Measurements from ENCODE around the gene ZNF771. TPM values are rescaled to one million over a fixed set of nuclear protein-coding genes. Genes with fewer than 3 reads are reported as not detected.
"Not testable (repeated sequence)": the region's sequence is repeated elsewhere in the genome, so short reads cannot be mapped to it uniquely, and the experiment has no call there.

ZNF771 gene
- polyA plus RNA-seq, 4 donors: 5.5 to 12.5 (median 6.9) TPM

DNA sequence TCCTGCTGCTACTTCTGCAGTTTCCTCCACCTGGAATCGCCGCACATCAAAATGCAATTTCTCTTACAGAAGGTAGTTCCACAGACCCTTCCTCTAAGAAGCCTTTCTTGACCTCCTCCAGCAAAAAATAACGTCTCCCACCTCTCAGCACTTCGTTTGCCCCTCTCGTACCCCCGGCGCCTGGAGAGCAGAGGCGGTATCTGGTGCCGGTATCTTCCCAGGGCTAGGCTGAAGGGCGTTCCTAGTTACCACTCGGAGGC is 21.9 kb downstream of the ZNF771 start:
- no peak for DNase-seq (ENCODE audit: low read depth in 4 of 4, low spot score in 2 of 4)

DNA sequence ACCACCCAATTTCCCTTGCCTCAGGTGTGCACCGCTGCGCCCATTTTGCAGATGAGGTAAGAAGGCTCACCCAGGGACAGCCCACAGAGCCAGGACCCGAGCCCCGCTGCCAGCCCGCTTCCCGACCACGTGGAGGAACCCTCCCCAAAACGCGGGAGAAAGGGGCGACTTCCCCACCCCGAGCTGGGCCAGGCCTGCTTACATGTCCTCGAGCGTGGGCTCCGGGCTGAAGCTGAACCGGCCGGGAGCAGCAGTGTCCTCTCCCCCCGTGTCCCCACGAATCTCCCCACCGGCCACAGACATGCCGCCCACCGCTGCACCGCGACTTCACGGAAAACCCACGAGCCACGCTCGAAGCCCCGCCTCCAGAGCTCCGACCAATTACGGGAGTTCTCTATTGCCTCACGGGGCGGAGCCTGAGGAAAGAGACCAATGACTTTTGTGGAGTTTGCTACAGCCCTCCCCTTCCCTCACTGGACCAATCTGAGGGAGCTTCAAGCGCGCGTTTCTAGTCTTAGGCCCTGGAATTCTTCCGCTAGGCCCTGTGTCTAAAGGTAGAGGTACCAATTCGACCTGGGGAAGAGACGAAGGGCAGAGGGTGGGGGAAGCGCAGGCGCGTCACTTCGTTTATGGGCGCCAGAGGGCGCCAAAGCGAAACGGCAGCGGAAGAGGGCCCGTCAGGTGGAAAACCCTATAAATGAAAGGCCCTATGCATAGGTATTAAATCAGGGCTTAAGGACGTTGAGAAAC is 22.4 kb downstream of the ZNF771 start, which contains the start of gene DCTPP1:
TSS of gene DCTPP1 (minus strand) at position 353 of the 750 bp plus-strand sequence. CDS start at position 303, 50 bp downstream.
- peak; percentile 91 to 98 (median 94) for DNase-seq (ENCODE audit: low read depth in 4 of 4, low spot score in 2 of 4)

DNA sequence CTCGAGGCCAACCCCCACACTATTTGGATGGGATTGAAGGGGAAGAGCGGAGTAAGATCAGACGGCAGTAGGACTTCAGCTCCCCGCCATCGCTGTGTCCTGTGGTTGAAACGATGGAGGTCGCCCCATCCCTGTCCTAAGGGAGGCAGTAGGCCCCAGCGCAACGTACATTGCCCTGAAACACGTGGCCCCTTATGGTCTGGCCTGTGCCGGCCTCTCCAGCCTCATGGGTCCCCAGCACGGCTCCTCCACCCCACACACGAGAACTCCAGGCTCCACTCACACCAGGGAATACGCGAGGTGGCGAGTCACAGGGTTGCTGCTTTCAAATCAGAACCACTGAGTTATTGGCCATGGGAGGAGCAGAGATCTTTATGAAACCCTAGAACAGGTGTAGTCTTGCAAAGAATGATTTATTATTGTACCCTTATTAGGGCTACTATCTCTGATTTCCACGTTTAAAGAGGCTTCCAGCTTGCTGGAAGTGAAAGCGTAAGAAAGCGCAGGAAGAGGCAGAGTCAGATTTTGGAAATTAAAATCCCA is 23.1 kb downstream of the ZNF771 start:
- DNase-seq (ENCODE audit: low read depth in 4 of 4, low spot score in 2 of 4): no peak

DNA sequence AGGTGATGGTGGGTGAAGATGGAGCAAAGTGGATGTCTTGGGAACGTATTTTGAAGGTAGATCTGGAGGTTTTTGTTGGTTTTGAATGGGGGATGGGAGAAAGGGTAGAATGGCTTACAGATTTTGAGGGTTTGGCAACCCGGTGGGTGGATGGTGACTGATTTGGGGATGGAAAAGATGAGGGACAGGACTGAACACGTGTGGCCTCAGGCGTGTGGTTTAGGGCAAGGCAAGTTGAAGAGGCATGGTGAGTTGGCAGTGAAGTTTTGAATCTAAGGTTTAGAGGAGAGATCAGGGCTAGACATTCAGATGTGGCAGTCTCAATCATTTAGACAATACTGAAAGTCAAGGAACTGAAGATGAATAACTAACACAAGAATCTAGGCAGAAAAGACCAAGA is 27.4 kb downstream of the ZNF771 start:
- no peak for DNase-seq (ENCODE audit: low read depth in 4 of 4, low spot score in 2 of 4)

DNA sequence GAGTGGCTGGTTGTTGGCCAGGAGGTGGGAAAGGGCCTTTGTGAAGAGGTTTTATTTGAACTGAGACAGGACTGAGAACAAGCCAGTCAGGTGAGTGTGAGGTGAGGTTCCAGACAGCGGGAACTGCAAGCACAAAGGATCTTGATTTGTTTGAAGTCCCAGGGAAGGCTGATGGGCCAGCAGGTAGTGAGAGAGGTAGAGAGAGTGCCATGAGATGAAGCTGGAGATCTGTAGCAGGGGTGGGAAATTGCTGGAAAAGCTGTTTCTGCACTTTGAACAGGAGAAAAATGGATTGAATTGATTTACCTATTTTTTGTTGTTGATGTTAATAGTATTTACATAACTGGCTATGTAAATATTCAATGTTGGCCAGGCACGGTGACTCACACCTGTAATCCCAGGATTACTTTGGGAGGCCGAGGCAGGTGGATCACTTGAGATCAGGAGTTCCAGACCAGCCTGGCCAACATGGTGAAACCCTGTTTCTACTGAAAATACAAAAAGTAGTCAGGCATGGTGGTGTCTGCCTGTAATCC is 30.2 kb downstream of the ZNF771 start:
- DNase-seq (ENCODE audit: low read depth in 4 of 4, low spot score in 2 of 4): no peak

DNA sequence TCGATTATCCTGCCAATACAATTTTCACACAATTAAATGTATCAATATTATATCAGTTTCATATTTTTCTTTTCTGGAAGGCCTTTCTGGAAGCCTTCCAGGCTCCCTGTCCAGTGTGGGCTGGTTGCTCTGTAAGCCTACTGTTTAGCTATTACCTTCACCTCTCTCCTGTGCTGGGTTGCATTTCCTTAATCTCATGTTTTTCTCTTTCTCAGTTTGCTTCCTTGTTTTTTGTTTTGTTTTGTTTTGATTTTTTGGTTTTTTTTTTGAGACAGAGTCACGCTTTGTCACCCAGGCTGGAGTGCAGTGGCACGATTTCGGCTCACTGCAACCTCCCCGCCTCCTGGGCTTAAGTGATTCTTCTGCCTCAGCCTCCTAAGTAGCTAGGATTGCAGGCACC is 31.4 kb downstream of the ZNF771 start:
- DNase-seq (ENCODE audit: low read depth in 4 of 4, low spot score in 2 of 4): no peak

DNA sequence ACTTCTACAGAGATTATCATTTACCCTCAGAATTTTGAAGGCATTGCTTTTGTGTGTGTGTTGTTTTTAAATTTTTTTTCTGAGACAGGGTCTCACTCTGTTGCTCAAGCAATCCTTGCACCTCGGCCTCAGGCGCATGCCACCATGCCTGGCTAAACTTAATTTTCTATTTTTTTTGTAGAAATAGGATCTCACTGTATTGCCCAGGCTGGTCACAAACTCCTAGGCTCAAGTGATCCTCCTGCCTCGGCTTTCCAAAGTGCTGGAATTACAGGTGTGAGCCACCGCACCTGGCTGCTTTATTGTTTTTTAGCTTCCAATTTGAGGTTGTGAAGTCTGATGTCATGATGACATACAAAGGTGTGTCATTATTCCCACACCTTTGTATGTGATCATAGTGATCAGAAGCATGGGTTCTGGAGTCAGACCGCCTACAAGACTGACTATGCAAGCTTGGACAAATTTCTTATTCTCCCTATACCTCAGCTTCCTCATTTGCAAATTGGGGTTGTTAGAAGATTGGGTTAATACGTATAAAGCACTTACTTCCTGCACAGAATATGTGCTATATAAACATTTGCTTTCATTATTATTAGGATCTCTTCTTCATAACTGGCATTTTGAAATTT is 32.4 kb downstream of the ZNF771 start:
- no peak for DNase-seq (ENCODE audit: low read depth in 4 of 4, low spot score in 2 of 4)

DNA sequence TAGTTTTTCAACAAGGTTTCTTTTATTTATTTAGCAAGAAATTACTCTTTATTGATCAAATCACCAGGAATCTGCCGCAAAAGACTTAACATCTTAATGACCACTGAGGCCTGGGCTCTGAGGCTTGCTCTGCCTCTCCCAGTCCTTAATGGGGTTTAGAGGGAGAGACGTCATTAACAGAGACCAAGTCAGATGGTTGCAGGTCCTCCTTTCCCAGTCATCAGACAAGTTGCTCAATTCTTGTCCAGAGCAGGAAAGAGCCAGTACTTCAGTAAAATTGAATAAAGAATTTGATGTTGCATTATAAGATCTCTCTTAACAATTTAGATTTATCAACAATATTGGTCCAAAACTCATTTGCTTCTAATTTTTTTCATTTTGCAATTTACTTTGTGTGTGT is 36.2 kb downstream of the ZNF771 start:
- DNase-seq (ENCODE audit: low read depth in 4 of 4, low spot score in 2 of 4): no peak

DNA sequence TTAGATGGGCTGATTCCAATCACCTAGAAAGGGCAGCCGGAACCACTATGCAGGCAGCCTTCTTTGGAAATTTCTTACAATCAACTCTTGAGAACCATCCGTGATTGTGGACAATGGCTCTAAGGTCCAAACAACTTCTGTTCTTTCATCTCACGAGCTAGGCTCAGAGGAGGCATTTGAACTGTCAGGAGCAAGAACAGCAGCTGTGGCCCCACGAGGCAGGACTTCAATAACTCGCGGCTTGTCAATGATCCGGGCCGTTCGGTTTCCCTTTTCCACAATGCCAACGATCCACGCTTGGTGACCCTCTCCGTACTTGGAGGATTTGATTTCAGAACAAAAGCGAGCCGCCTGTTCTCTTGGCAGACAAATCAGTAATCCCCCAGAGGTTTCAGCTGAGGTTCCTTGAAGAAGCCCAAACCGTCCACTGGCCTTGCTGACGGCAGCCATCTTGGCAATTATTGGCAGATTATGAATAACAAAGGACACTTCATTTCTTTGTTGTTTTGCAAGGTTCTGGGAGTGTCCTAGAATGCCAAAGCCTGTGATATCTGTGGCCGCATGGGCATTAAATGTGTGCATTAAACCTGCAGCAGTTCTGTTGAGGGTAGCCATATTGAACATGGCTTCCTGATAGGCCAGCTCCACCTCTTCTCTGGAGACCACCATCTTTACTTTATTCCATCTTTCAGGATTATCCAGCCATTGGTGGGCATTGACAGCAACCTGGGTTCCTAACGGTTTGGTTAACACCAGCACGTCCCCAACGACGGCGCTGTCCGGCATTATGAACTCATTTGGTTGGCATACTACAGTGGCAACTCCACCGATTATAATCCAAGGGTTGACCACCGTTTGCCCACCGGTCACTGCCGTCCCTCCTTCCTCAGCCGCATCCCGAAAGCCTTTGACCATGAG is 37.1 kb downstream of the ZNF771 start:
- DNase-seq (ENCODE audit: low read depth in 4 of 4, low spot score in 2 of 4): no peak

DNA sequence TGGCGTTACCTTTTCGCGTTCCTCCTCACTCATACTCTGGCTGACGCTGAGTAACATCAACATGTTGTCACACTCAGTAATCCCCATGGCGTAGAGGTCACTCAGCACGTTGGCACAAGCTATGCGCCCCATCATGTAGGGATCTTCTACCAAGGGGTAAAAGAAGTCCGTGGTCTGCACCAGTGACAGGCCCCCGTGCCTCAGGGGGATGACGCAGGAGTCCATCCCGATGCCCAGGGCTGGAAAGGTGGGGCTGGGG is 37.7 kb downstream of the ZNF771 start:
- no peak for DNase-seq (ENCODE audit: low read depth in 4 of 4, low spot score in 2 of 4)

DNA sequence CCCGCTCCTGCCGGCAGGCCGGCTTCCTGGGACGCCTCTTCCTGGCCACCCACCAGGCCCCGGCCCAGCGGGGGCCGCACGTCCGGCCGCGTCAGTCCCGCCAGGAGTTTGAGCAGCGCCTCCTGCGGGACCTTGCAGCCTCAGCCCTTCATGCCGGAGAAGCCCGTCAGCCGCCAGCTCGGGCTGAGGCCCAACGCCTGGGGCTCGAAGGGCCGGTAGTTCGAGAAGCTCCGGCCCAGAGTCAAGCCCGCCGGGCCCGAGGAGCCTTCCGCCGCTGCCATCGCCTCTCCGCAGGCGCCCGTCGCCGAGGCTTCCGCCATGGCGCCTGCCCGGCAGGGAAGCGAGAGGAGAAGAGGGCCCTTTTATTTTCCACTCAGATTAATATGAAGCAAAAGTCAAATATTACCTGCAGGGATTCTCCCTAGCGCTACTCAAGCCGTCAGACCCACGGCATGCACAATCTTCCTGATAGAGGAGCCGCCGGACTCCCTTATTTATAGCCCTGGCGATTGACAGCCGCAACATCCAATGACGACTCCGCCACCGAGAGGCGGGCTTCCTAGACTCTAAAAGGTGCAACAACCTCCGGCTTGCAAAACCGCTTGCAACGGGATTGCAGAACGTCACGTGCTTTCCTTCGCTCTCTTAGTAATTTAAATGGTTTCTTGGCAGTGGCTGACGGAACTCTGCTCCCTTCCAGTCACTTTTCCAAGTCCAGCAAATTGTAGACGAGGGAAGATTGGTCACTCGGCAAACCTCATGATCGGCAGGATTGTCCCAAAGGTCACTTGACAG is 38.2 kb downstream of the ZNF771 start, which contains the start of gene SEPHS2:
TSS of gene SEPHS2 (minus strand) at position 467 of the 795 bp plus-strand sequence. CDS start at position 320, 147 bp downstream.
- DNase-seq (ENCODE audit: low read depth in 4 of 4, low spot score in 2 of 4): peak; percentile 91 to 97 (median 94)

DNA sequence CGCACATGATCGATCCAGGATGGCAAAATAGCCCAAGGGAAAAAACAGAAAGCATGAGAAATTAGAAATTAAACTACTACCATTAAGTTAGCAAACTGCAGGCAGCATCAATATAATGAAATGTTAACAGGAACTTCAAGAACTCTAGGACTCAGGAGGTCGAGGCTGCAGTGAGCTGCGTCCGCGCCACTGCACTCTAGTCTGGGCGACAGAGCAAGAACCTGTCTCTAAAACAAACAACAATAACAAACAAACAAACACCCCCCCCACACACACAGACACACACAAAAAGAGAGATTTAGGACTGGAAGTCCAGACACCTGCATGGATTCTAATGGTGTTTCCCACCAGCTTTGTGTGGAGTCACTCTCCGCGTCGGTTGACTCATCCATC is 38.8 kb downstream of the ZNF771 start:
- DNase-seq (ENCODE audit: low read depth in 4 of 4, low spot score in 2 of 4): no peak

DNA sequence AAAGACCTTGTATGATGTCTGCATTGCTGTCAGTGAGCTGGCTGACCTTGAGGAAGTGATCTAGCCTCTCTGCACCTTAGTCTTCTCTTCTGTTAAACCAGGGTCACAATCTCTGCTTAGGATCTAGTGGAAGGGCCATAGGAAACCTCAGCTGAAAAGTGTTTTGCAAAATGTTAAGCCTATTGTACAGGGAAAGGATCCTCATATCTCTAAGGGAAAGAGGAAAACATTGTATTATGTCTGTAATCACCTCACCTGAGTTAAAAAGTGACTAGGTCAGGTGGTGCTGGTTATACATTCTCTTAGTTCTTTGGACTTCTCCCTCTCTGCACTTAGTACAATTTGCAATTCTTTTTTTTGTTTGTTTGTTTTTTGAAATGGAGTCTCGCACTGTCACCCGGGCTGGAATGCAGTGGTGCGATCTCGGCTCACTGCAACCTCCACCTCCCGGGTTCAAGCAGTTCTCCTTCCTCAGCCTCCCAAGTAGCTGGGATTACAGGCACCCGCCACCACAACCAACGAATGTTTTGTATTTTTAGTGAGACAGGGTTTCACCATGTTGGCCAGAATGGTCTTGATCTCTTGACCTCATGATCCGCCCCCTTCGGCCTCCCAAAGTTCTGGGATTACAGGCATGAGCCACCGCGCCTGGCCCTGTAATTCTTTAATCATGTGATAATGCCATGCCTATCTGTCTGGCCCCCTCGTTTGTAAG is 40.3 kb downstream of the ZNF771 start:
- DNase-seq (ENCODE audit: low read depth in 4 of 4, low spot score in 2 of 4): peak in 1 of 4 donors; percentile 34

DNA sequence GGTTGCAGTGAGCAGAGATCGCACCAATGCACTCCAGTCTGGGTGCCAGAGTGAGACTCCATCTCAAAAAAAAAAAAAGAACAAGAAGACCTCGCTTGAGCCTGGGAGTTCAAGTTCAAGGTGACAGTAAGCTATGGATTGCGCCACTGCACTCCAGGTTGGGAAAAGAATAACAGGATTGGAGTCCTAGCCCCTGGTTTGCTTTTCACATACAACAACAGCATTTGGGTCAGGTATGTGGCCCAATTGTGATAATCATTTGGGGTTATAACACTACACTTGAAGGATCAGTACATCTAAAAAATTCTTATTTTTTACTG is 41.7 kb downstream of the ZNF771 start:
- DNase-seq (ENCODE audit: low read depth in 4 of 4, low spot score in 2 of 4): no peak

DNA sequence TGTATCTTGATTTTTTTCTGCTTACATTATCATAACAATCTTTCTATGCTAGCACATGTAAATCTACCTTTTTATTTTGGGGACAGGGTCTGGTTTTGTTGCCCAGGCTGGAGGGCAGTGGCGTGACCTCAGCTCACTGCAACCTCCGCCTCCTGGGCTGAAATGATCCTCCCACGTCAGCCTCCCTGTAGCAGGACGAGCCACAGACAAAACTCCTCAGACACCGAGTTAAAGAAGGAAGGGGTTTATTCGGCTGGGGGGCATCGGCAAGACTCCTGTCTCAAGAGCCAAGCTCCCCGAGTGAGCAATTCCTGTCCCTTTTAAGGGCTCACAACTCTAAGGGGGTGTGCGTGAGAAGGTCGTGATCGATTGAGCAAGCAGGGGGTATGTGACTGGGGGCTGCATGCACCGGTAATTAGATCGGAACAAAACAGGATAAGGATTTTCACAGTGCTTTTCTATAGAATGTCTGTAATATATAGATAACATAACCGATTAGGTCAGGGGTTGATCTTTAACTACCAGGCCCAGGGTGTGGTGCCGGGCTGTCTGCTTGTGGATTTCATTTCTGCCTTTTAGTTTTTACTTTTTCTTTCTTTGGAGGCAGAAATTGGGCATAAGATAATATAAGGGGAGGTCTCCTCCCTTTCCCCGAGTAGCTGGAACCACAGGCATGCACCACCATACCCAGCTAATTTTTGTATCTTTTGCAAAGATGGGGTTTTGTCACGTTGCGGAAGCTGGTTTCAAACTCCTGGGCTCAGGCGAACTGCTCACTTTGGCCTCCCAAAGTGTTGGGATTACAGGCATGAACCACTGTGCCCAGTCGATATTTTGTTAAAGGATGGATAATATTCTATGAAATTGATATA is 45.5 kb downstream of the ZNF771 start:
- DNase-seq (ENCODE audit: low read depth in 4 of 4, low spot score in 2 of 4): not testable (repeated sequence)

DNA sequence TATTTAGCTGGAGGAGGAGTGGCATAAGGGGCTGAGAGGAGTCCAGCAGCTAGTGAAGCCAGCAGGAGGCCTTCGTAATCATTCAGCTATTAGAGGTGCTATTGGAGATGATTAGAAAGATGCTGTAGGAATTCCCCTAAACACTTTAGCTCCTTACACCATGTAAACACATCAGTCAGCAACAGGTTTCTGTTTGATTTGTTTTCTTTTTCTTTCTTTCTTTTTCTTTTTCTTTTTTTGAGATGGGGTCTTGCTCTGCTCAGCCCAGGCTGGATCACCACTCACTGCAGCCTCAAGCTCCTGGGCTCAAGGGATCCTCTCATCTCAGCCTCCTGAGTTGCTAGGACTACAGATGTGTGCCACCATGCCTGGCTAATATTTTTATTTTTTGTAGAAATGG is 48.9 kb downstream of the ZNF771 start:
- no peak for DNase-seq (ENCODE audit: low read depth in 4 of 4, low spot score in 2 of 4)

DNA sequence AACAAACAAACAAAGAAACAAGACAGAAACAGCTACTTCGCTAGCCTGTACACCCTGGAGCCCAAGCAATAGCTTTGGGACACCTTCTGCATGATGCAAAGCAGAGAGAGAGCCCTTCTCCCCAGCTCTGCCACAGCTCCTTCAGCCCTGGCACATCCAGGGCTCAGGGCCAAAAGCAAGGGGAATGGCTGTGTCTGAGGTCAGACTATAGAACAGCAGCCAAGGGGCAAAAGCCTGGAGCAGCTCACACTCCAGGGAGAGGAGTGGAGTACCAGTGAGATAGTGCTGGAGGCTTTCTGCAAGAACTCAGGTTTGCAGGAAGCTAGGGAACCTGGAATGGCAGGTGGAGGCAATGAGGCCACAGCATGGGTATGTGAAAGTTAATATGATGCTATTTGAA is 49.9 kb downstream of the ZNF771 start:
- DNase-seq (ENCODE audit: low read depth in 4 of 4, low spot score in 2 of 4): no peak

DNA sequence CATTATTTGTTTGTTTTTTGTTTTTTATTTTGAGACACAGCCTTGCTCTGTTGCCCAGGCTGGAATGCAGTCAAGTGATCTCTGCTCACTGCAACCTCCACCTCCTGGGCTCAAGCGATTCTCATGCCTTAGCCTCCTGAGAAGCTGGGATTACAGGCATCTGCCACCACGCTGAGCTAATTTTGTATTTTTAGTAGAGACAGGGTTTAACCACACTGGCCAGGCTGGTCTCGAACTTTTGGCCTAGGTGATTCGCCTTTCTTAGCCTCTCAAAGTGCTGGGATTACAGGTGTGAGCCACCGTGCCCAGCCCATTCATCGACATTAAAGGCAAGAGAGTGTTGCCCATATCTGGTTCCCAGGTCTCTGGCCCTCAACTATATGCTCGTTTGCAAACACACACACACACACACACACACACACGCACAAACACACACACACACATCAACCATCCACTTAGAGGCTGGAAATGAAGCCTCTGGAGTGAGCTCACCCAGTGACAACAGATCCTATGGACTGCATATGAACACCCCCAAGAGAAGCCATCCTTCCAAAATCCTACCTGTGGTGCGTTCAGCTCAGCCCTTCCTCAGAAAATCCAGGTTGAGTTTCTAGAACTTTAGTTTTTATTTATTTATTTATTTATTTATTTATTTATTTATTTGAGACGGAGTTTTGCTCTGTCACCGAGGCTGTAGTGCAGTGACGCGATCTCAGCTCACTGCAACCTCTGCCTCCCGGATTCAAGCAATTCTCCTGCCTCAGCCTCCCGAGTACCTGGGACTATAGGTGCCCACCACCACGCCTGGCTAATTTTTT is 50.5 kb downstream of the ZNF771 start:
- DNase-seq (ENCODE audit: low read depth in 4 of 4, low spot score in 2 of 4): no peak

Data from left renal cortex interstitium (tissue), 4 donors.